Effector memory CD4-positive, alpha-beta T cell (primary cell): ENCODE results near the gene MYH11.
"Not testable (repeated sequence)": the region's sequence is repeated elsewhere in the genome, so short reads cannot be mapped to it uniquely, and the experiment has no call there.

Experiments
- DNase-seq, 3 donors: peaks; one replicate each; pipeline ENCODE4 v3.0.0-alpha.2; 2020
- H3K27ac ChIP-seq: 2 replicates; pipeline ENCODE4 v1.7.0; 2013; ENCODE audit warnings: mild to moderate bottlenecking, low read length, moderate library complexity; ENCODE audit not compliant: insufficient read depth, poor library complexity, severe bottlenecking
- H3K27me3 ChIP-seq: replicated peaks from 2 replicates; pipeline ENCODE4 v1.7.0; 2013; ENCODE audit warnings: mild to moderate bottlenecking, low read length; ENCODE audit not compliant: insufficient read depth, control insufficient read depth, poor library complexity, severe bottlenecking
- H3K36me3 ChIP-seq: 2 replicates; pipeline ENCODE4 v1.7.0; 2013; ENCODE audit warnings: mild to moderate bottlenecking, low read length, moderate library complexity; ENCODE audit not compliant: control insufficient read depth, insufficient read depth
- H3K4me1 ChIP-seq: 2 replicates; pipeline ENCODE4 v1.7.0; 2013; ENCODE audit warnings: low read length, mild to moderate bottlenecking; ENCODE audit not compliant: control insufficient read depth, insufficient read depth, poor library complexity, severe bottlenecking
- H3K4me3 ChIP-seq: 2 replicates; pipeline ENCODE4 v1.7.0; 2013; ENCODE audit warnings: low read length, low read depth, mild to moderate bottlenecking; ENCODE audit not compliant: insufficient read depth, poor library complexity, severe bottlenecking
- H3K9me3 ChIP-seq: 2 replicates; pipeline ENCODE4 v1.7.0; 2013; ENCODE audit warnings: mild to moderate bottlenecking, low read length, moderate library complexity; ENCODE audit not compliant: control insufficient read depth

MYH11 gene

DNA sequence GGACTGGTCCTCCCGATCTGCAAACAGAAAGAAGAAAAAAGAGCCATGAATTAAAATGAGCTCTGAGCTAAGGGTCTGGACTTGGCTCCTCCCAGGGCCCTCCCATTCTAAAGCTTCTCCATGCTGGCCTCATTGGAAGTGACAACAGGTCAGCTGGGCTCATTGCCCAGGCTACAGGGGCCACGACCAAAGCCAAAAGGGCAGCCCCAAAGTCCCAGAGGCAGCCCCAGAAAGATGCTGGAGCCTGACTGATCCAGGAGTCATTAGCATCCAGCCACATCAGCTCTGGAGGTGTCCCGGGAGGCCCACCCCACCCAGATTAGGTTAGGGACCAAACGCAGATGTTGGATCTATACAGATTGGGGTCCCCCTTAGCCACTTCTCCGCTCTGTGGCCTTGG lies 58.2 kb downstream of the MYH11 start:
- Histone ChIP-seq H3K27ac (no peak overlapping the region), H3K27me3 (no peaks in the 10 kb centered on the region), H3K4me1 (no peaks in the 10 kb centered on the region), H3K4me3 (no peak overlapping the region), H3K9me3 (no peaks in the 10 kb centered on the region), H3K36me3 (no peaks in the 10 kb centered on the region)
- DNase-seq: no peak

- no peak overlapping the region for H3K4me3 ChIP-seq
- no peaks in the 10 kb centered on the region for H3K4me1 ChIP-seq
- H3K9me3 ChIP-seq: no peaks in the 10 kb centered on the region
- H3K27ac ChIP-seq: no peak overlapping the region
- no peaks in the 10 kb centered on the region for H3K27me3 ChIP-seq
- DNase-seq: no peak
- H3K36me3 ChIP-seq: no peaks in the 10 kb centered on the region
These were observed 59.9 kb downstream of the MYH11 start for GRCh38 chr16:15796885-15797284.

GRCh38 chr16:15795615-15796014 lies 61.2 kb downstream of the MYH11 start:
- no peak overlapping the region for H3K4me3 ChIP-seq
- H3K4me1 ChIP-seq: no peaks in the 10 kb centered on the region
- no peaks in the 10 kb centered on the region for H3K9me3 ChIP-seq
- no peaks in the 10 kb centered on the region for H3K36me3 ChIP-seq
- H3K27ac ChIP-seq: no peak overlapping the region
- no peaks in the 10 kb centered on the region for H3K27me3 ChIP-seq
- DNase-seq: no peak

- Histone ChIP-seq H3K4me1 (no peaks in the 10 kb centered on the region), H3K9me3 (no peaks in the 10 kb centered on the region), H3K27me3 (no peaks in the 10 kb centered on the region), H3K27ac (no peak overlapping the region), H3K4me3 (no peak overlapping the region), H3K36me3 (no peaks in the 10 kb centered on the region)
- DNase-seq: no peak
These were observed 64.3 kb downstream of the MYH11 start for GRCh38 chr16:15792563-15792971.

- DNase-seq: no peak
- Histone ChIP-seq H3K9me3 (no peaks in the 10 kb centered on the region), H3K27me3 (no peaks in the 10 kb centered on the region)
These were observed 66.4 kb downstream of the MYH11 start for GRCh38 chr16:15790458-15790857.

DNA sequence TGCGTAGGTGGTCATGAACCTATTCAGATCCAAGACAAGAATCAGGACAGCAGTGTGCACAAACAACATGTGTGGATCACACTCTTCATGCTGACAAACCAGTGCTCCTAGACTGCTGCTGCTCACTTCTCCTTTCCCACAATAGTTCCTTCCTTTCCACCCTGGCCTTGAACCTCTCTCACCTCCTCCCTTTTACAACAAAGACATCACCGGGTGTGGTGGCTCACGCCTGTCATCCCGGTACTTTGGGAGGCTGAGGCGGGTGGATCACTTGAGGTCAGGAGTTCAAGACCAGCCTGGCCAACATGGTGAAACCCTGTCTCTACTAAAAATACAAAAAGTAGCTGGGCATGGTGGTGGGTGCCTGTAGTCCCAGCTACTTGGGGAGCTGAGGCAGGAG lies 67.0 kb downstream of the MYH11 start:
- H3K4me1 ChIP-seq, H3K4me3 ChIP-seq, H3K36me3 ChIP-seq, H3K27me3 ChIP-seq, H3K9me3 ChIP-seq, DNase-seq, H3K27ac ChIP-seq: not testable (repeated sequence)

More at GRCh38 chr16:15790458-15790857, 66.4 kb downstream of the MYH11 start:
- H3K4me3 ChIP-seq: no peak overlapping the region
- H3K27ac ChIP-seq: no peak overlapping the region
- H3K36me3 ChIP-seq: no peaks in the 10 kb centered on the region
- no peaks in the 10 kb centered on the region for H3K4me1 ChIP-seq

- Histone ChIP-seq H3K4me3 (no peak overlapping the region), H3K36me3 (no peaks in the 10 kb centered on the region), H3K9me3 (no peaks in the 10 kb centered on the region), H3K27me3 (no peaks in the 10 kb centered on the region), H3K27ac (no peak overlapping the region), H3K4me1 (no peaks in the 10 kb centered on the region)
- no peak for DNase-seq
These were observed 68.0 kb downstream of the MYH11 start for GRCh38 chr16:15788846-15789239.

- Histone ChIP-seq H3K36me3 (no peaks in the 10 kb centered on the region), H3K27ac (no peak overlapping the region), H3K27me3 (no peaks in the 10 kb centered on the region), H3K9me3 (no peaks in the 10 kb centered on the region), H3K4me1 (no peaks in the 10 kb centered on the region), H3K4me3 (no peak overlapping the region)
- no peak for DNase-seq
These were observed 70.3 kb downstream of the MYH11 start for GRCh38 chr16:15786501-15786900.

- Histone ChIP-seq H3K27ac (no peak overlapping the region), H3K36me3 (no peaks in the 10 kb centered on the region), H3K9me3 (no peaks in the 10 kb centered on the region), H3K4me1 (no peaks in the 10 kb centered on the region), H3K27me3 (no peaks in the 10 kb centered on the region), H3K4me3 (no peak overlapping the region)
- DNase-seq: no peak
These were observed 71.3 kb downstream of the MYH11 start for GRCh38 chr16:15785386-15786059.

DNA sequence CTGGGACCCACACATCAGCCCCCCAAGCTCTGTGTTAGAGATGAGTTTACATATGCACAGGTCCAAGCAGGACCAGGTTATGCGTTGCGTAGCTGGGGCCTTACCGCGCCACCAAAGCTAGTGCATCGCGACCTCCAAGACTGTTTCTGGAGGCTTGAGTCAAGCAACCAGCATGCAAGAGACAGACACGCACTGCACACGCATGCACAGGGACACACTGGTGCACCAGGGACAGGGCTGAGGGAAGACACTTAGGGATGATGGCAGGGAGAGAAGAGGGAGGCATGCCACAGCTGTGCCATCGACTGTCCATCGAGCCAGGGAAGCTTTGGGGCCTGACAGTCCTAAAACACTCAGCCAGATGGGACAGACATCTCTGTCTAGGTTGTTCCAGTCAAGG lies 72.8 kb downstream of the MYH11 start:
- Histone ChIP-seq H3K9me3 (no peaks in the 10 kb centered on the region), H3K27me3 (no peaks in the 10 kb centered on the region), H3K4me1 (no peaks in the 10 kb centered on the region), H3K27ac (no peak overlapping the region), H3K36me3 (no peaks in the 10 kb centered on the region), H3K4me3 (no peak overlapping the region)
- DNase-seq: no peak
